Spleen (tissue), 7 donors: ENCODE measurements around the gene C9.

ENCODE experiments used
- CTCF ChIP-seq, 11 experiments: fragments of 200-600 bp in 7 of 11; fragments of 450-650 bp in 4 of 11; sonication (generic) in 4 of 11; IDR thresholded peaks in 8 of 11; conservative IDR thresholded peaks in 3 of 11; 1 replicate in 7 of 11; 2 replicates in 4 of 11; pipeline versions ENCODE4 v1.4.0 to v1.8.0; 2016 to 2021; ENCODE audit warnings: antibody characterized with exemption in 11 of 11, inconsistent platforms in 4 of 11, mild to moderate bottlenecking in 1 of 11
- POLR2A ChIP-seq, 3 donors: fragments of 450-650 bp; IDR thresholded peaks; one replicate each; pipeline ENCODE4 v1.5.1; 2017; ENCODE audit warnings: antibody characterized with exemption in 3 of 3, mild to moderate bottlenecking in 1 of 3
- donor health status: DM: no; HTN: no; CAD: no; lungs with moderate emphysema.
- donor health status: DM: no; HTN: no; CAD: no.
- donor health status: DM: no; HTN: no; CAD: no.

GRCh38 chr5:39376293-39376714 lies 12.0 kb upstream of the C9 start:
- TF ChIP-seq POLR2A (IDR thresholded peaks at IDR 0.05): no peak
- peak; percentile 39 to 78 (median 70) for TF ChIP-seq CTCF (IDR thresholded peaks at IDR 0.05 in 8 of 11, conservative IDR thresholded peaks at IDR 0.05 in 3 of 11)
